Karpas-422 (cell line): ENCODE data around the gene RABGAP1L. TPM values are rescaled to one million over a fixed set of nuclear protein-coding genes. Genes with fewer than 3 reads are reported as not detected.
"Not testable (repeated sequence)": the region's sequence is repeated elsewhere in the genome, so short reads cannot be mapped to it uniquely, and the experiment has no call there.

Experiments used
- DNase-seq: peaks from one replicate; pipeline ENCODE4 v3.0.0-alpha.2; 2015
- H2AFZ ChIP-seq: fragments of 200-600 bp; sonication (generic); 2 replicates; pipeline ENCODE4 v1.6.1; 2014; ENCODE audit warnings: antibody characterized with exemption, low read length, mixed read lengths
- H3K27ac ChIP-seq: fragments of 200-600 bp; sonication (generic); 2 replicates; pipeline ENCODE4 v1.5.1; 2014; ENCODE audit warnings: mild to moderate bottlenecking, low read length, moderate library complexity
- H3K27me3 ChIP-seq: fragments of 200-600 bp; sonication (generic); 2 replicates; pipeline ENCODE4 v1.6.1; 2014; ENCODE audit warnings: low read length, mixed read lengths
- H3K36me3 ChIP-seq: fragments of 200-600 bp; sonication (generic); 2 replicates; pipeline ENCODE4 v1.6.1; 2014; ENCODE audit warnings: low read length, mixed read lengths; ENCODE audit not compliant: insufficient read depth
- H3K4me1 ChIP-seq: fragments of 200-600 bp; sonication (generic); 2 replicates; pipeline ENCODE4 v1.6.1; 2014; ENCODE audit warnings: mild to moderate bottlenecking, low read length, mixed read lengths
- H3K4me2 ChIP-seq: fragments of 200-600 bp; sonication (generic); 2 replicates; pipeline ENCODE4 v1.6.1; 2014; ENCODE audit warnings: low read length, low read depth, mild to moderate bottlenecking; ENCODE audit not compliant: poor library complexity, severe bottlenecking
- H3K4me3 ChIP-seq: fragments of 200-600 bp; sonication (generic); 2 replicates; pipeline ENCODE4 v1.5.1; 2014; ENCODE audit warnings: mild to moderate bottlenecking, antibody characterized with exemption, low read length, mixed read lengths
- H3K79me2 ChIP-seq: fragments of 200-600 bp; sonication (generic); 2 replicates; pipeline ENCODE4 v1.6.1; 2014; ENCODE audit warnings: mild to moderate bottlenecking, low read length, mixed read lengths
- H3K9ac ChIP-seq: fragments of 200-600 bp; sonication (generic); 2 replicates; pipeline ENCODE4 v1.6.0; 2014; ENCODE audit warnings: low read length
- H3K9me2 ChIP-seq: fragments of 200-600 bp; sonication (generic), shearing (Covaris generic); replicated peaks from 2 replicates; pipeline ENCODE4 v1.6.0; 2014; ENCODE audit warnings: mild to moderate bottlenecking, low read length, moderate library complexity; ENCODE audit not compliant: insufficient read depth
- H3K9me3 ChIP-seq: fragments of 300-700, 200-600 bp; sonication (generic); 2 replicates; pipeline ENCODE4 v1.6.1; 2014; ENCODE audit warnings: low read length, mixed read lengths
- H4K20me1 ChIP-seq: fragments of 200-600 bp; sonication (generic); 2 replicates; pipeline ENCODE4 v1.6.1; 2014; ENCODE audit warnings: mild to moderate bottlenecking, antibody characterized with exemption, low read length, low read depth; ENCODE audit not compliant: insufficient read depth
- total RNA-seq: library from RNA; depleted of rRNA; stranded (reverse); fragments of >200 nt; shearing (Covaris generic); gene quantifications from 2 replicates; pipeline ENCODE4 v1.2.3, GENCODE V29; 2014; ENCODE audit warnings: low replicate concordance

RABGAP1L gene
- total RNA-seq, 1 experiment from 2014 or later = 28.9 TPM

DNA sequence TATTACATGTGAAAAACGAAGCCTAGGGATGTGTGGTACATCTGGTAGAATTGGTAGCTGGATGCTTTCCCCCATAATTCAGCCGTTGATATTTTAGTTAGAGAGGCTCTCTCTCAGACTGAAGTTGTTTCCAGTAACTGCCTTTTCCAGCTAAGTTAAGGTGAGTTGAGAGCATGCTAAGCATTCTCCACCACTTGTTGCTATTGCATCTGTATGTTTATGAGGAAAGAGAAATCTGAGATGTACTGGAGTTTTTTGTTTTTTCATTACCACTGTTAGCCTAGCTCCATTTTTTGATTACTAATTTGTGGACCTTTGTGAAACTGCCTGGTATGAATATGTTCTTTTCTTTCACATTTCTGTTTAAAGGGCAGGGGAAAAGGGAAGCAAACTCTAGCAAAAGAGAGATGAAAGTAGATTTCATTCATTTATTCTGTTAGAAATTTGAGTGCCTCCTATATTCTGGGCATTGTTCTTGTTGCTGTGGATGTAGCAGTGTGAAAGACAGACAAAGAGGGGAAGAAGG is 650.5 kb downstream of the RABGAP1L start:
- no peak overlapping the region for H3K9ac ChIP-seq
- no peaks in the 10 kb centered on the region for H3K36me3 ChIP-seq
- no peak for DNase-seq
- no peaks in the 10 kb centered on the region for H3K9me2 ChIP-seq
- no peaks in the 10 kb centered on the region for H4K20me1 ChIP-seq
- H3K27ac ChIP-seq = no peak overlapping the region
- H3K4me1 ChIP-seq = no peaks in the 10 kb centered on the region
- no peak overlapping the region for H3K4me3 ChIP-seq
- H3K4me2 ChIP-seq = no peak overlapping the region
- no peaks in the 10 kb centered on the region for H3K27me3 ChIP-seq
- H3K79me2 ChIP-seq = no peaks in the 10 kb centered on the region
- no peaks in the 10 kb centered on the region for H3K9me3 ChIP-seq
- H2AFZ ChIP-seq = no peak overlapping the region

DNA sequence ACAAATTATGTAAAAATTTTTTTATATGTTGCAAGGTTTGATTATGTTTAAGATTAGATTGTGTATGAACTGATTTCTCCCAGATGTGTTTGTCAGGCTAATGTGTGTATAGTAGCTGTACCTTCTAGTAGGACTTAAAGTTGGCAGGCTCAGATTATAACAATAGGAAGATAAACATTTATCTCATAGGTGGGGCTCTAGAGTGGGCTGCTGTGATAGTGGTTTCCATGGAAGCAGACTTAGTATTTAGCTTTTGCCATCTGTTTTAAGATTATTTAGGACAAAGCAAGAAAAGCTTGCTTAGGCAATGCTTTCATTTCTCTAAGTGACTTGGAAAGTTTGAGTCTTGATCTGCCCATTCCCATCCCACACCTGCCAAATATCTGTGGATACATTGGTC is 652.7 kb downstream of the RABGAP1L start:
- Histone ChIP-seq H3K79me2 (no peaks in the 10 kb centered on the region), H3K4me1 (peaks cover 9% of the 10 kb centered on the region), H2AFZ (no peak overlapping the region), H4K20me1 (no peaks in the 10 kb centered on the region), H3K27me3 (no peaks in the 10 kb centered on the region), H3K36me3 (no peaks in the 10 kb centered on the region), H3K9ac (no peak overlapping the region), H3K4me3 (no peak overlapping the region), H3K9me2 (no peaks in the 10 kb centered on the region), H3K4me2 (no peak overlapping the region), H3K9me3 (no peaks in the 10 kb centered on the region), H3K27ac (no peak overlapping the region)
- no peak for DNase-seq

DNA sequence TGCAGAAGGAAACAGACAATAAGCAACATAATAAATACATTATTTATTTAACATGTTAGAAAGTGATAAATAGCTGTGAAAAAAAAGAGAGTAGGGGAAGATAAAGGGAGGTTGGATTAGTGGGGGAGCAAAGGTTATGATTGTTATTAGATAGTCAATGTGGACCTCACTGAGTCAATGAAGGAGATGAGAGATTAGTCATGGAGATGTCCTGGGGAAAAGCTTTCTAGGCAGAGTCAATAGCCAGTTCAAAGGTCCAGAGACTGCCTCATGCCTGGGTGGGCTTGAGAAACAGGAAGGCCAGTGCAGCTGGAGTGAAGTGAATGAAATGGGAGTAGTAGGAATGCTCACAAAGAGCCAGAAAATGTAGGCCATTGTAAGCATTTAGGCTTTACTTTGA is 653.3 kb downstream of the RABGAP1L start:
- Histone ChIP-seq H4K20me1 (no peaks in the 10 kb centered on the region), H3K4me3 (no peak overlapping the region), H3K9ac (no peak overlapping the region), H3K36me3 (no peaks in the 10 kb centered on the region), H3K9me2 (no peaks in the 10 kb centered on the region), H3K27ac (no peak overlapping the region), H3K4me2 (no peak overlapping the region), H3K79me2 (no peaks in the 10 kb centered on the region), H3K4me1 (peaks cover 9% of the 10 kb centered on the region), H2AFZ (no peak overlapping the region), H3K27me3 (no peaks in the 10 kb centered on the region), H3K9me3 (no peaks in the 10 kb centered on the region)
- no peak for DNase-seq

DNA sequence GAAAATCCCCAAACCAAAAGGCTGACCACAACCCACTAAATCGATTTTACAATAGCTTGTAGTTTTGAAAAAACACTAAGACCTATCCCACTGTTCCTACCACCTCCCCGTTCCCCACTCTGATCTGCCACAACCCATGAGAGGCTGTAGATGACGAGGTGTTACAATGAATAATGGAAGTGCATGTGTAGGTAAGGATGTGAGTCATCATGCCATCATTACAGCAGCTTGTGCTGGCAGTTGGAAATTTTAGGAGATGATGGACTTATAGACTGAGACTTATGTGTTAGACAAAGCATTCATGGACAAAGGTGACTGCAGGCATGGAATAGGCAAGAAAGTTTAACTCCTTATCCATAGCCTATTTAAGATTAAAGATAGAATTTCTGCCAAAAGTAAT is 655.7 kb downstream of the RABGAP1L start:
- Histone ChIP-seq H3K9me2 (no peaks in the 10 kb centered on the region), H3K79me2 (no peaks in the 10 kb centered on the region), H4K20me1 (no peaks in the 10 kb centered on the region), H3K27me3 (no peaks in the 10 kb centered on the region), H3K9ac (no peak overlapping the region), H2AFZ (no peak overlapping the region), H3K4me3 (no peak overlapping the region), H3K36me3 (no peaks in the 10 kb centered on the region), H3K4me2 (no peak overlapping the region), H3K4me1 (peaks cover 9% of the 10 kb centered on the region), H3K9me3 (no peaks in the 10 kb centered on the region), H3K27ac (no peak overlapping the region)
- DNase-seq = no peak

DNA sequence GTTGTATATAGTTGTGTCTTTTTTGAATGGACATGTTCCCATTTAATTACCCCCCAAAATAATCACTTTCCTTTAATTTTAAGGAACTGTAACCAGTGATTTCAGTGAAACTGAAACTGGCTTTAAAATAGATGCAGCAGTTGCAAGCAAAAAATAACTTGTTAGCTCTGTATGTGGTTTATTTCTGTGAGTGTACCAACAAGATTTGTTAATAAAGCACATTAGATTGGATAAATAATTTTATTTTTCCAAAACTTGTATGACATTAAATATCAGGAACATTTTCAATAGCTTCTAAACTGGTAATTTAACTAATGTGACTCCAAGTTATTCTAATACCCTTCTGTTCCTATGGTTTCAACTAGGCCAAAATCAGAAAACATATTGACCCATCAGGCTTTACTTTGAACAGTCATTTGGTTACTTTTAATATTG is 656.2 kb downstream of the RABGAP1L start:
- no peak for DNase-seq
- Histone ChIP-seq H3K4me3 (no peak overlapping the region), H3K9me3 (no peaks in the 10 kb centered on the region), H2AFZ (no peak overlapping the region), H3K79me2 (no peaks in the 10 kb centered on the region), H3K4me2 (no peak overlapping the region), H3K27me3 (no peaks in the 10 kb centered on the region), H3K9ac (no peak overlapping the region), H3K4me1 (peaks cover 9% of the 10 kb centered on the region), H3K9me2 (no peaks in the 10 kb centered on the region), H3K27ac (no peak overlapping the region), H4K20me1 (no peaks in the 10 kb centered on the region), H3K36me3 (no peaks in the 10 kb centered on the region)

DNA sequence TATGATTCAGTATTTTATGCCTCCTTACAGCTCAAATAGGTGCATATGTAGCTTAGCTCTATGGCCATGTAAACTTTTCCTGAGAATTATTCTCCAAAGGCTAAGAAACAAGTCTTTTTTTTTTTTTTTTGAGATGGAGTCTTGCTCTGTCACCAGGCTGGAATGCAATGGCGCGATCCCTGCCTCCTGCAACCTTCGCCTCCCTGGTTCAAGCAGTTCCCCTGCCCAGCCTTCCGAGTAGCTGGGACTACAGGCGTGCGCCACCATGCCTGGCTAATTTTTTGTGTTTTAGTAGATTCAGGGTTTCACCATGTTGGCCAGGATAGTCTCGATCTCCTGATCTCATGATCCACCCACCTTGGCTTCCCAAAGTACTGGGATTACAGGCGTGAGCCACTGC is 657.3 kb downstream of the RABGAP1L start:
- H4K20me1 ChIP-seq, H3K27me3 ChIP-seq, H3K36me3 ChIP-seq, H3K9me2 ChIP-seq, H3K9me3 ChIP-seq, H3K79me2 ChIP-seq, H3K4me1 ChIP-seq, H2AFZ ChIP-seq, H3K4me2 ChIP-seq, H3K9ac ChIP-seq, H3K4me3 ChIP-seq, H3K27ac ChIP-seq, DNase-seq: not testable (repeated sequence)

DNA sequence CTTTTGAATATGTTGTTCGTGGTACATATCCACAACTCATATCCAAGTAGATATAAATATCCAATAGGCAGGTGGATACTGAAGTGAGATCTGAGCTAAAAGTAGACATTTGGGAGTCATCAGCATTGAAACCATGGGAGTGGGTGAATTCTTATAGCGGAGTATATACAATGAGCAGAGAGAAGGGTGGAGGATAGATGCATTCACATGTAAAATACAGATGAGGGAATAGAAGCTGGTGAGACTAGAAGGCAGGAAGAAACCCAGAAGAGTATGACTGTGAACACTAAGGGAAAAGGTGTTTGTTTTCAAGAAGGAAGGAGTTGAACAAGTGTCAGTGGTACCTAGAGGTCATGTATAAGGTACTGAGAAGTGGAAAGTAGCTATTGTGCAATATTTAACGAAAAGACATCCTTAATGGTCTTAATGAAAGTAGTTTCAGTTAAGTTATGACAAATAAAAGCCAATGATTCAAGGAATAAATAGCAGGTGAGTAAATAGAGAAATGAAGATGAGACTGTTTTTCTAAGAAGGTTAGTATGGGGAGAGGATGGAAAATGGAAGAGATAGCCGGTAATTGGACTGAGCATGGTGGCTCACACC is 658.8 kb downstream of the RABGAP1L start:
- H3K4me3 ChIP-seq = no peak overlapping the region
- no peak overlapping the region for H3K27ac ChIP-seq
- H3K36me3 ChIP-seq = no peaks in the 10 kb centered on the region
- DNase-seq = no peak
- peaks cover 9% of the 10 kb centered on the region for H3K4me1 ChIP-seq
- H3K4me2 ChIP-seq = no peak overlapping the region
- no peaks in the 10 kb centered on the region for H4K20me1 ChIP-seq
- H3K79me2 ChIP-seq = no peaks in the 10 kb centered on the region
- no peak overlapping the region for H3K9ac ChIP-seq
- H2AFZ ChIP-seq = no peak overlapping the region
- H3K9me3 ChIP-seq = no peaks in the 10 kb centered on the region
- H3K9me2 ChIP-seq = no peaks in the 10 kb centered on the region
- no peaks in the 10 kb centered on the region for H3K27me3 ChIP-seq

DNA sequence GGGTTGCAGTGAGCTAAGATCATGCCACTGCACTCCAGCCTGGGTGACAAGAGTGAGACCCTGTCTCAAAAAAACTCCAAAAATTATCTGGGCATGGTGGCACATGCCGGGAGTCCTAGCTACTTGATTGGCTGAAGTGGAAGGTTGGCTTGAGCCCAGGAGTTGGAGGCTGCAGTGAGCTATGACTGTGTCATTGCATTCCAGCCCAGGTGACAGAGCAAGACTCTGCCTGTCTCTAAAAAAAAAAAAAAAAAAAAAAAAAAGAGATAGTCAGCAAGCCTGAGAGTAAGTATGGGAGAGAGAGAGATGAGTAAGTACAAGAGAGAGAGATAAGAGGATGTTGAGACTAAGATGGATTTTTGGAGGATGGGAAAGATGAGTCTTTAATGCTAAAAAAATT is 659.6 kb downstream of the RABGAP1L start:
- no peak overlapping the region for H3K4me2 ChIP-seq
- H3K79me2 ChIP-seq = no peaks in the 10 kb centered on the region

More for the DNA sequence above, 659.6 kb downstream of the RABGAP1L start:
- no peak overlapping the region for H2AFZ ChIP-seq
- H3K4me3 ChIP-seq = no peak overlapping the region
- no peak overlapping the region for H3K27ac ChIP-seq
- no peak overlapping the region for H3K9ac ChIP-seq
- no peaks in the 10 kb centered on the region for H3K27me3 ChIP-seq
- no peaks in the 10 kb centered on the region for H3K9me2 ChIP-seq
- H3K4me1 ChIP-seq = peaks cover 9% of the 10 kb centered on the region
- no peak for DNase-seq
- no peaks in the 10 kb centered on the region for H3K36me3 ChIP-seq
- H3K9me3 ChIP-seq = no peaks in the 10 kb centered on the region
- no peaks in the 10 kb centered on the region for H4K20me1 ChIP-seq
